DND-41 (cell line): ENCODE results near the gene TDRD9.

ENCODE experiments used
- EZH2 ChIP-seq: IDR thresholded peaks from 3 replicates; pipeline ENCODE4 v1.6.1; 2012; ENCODE audit warnings: borderline replicate concordance, low read depth, mild to moderate bottlenecking, moderate library complexity, low read length, inconsistent platforms; ENCODE audit not compliant: severe bottlenecking
- TF ChIP-seq, protein P1 (sequence below): IDR thresholded peaks from 2 replicates; pipeline ENCODE4 v1.5.1; 2012; ENCODE audit warnings: borderline replicate concordance, low read length, moderate library complexity, mild to moderate bottlenecking; ENCODE audit not compliant: poor library complexity, severe bottlenecking; ENCODE audit errors: extremely low read depth

DNA sequence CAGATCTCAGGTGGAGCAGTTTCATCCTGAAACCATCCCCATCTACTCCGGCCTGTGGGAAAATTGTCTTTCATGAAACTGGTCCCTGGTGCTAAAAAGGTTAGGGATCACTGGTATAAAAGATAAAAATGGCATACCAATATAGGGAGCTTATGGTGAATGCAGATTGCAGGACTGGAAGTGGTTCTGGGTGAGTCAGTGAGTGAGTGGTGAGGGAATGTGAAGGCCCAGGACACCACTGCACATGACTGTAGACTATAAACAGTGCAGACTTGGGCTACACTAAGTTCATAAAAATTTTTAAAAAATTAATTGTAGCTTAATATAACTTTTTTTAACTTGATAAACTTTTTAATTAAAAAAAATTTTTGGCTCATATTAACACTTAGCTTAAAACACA is 81.0 kb downstream of the TDRD9 start:
- TF ChIP-seq, protein P1, sequence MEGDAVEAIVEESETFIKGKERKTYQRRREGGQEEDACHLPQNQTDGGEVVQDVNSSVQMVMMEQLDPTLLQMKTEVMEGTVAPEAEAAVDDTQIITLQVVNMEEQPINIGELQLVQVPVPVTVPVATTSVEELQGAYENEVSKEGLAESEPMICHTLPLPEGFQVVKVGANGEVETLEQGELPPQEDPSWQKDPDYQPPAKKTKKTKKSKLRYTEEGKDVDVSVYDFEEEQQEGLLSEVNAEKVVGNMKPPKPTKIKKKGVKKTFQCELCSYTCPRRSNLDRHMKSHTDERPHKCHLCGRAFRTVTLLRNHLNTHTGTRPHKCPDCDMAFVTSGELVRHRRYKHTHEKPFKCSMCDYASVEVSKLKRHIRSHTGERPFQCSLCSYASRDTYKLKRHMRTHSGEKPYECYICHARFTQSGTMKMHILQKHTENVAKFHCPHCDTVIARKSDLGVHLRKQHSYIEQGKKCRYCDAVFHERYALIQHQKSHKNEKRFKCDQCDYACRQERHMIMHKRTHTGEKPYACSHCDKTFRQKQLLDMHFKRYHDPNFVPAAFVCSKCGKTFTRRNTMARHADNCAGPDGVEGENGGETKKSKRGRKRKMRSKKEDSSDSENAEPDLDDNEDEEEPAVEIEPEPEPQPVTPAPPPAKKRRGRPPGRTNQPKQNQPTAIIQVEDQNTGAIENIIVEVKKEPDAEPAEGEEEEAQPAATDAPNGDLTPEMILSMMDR, result no peak
- TF ChIP-seq EZH2, result no peak
